ENCODE data around the gene GPR84. TPM values are rescaled to one million over a fixed set of nuclear protein-coding genes. Genes with fewer than 3 reads are reported as not detected.

GPR84 gene
- total and polyA plus RNA-seq, 2 of the 13 experiments (the other 11 are each of a cell fraction or from before 2014, with no cell fraction given) = not detected

DNA sequence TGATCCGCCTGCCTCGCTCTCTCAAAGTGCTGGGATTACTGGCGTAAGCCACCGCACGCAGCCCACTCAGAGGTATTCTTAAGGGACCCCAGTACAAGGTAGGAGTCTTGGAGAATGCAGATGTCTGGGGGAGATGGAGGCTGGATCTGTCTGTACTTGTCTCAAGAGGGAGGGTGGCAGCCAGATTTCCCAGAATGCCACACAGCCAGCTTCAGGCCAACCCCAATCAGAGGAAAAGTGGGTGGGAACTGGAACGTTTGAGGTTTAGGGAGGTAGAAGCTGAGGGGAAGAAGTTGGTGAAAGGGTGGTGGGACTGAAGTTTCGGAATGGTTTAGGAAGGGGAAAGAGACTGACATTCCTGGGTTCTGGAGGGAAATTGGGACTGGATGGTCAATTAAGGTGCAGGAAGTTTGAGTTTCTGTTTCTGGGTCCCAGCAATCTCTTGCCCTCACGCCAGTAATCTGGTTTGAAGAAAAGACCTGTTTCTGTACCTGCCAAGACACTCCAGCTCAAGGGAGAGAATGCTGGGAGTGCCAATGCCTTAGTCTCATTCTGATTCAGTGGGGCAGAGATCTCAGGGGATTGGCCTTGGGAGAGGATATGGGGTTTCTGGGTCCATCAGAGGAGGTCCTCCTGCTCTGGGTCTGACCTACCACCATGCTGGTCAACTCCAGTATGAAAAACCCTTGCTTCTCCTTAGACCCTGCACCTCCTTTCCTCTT, 28.4 kb upstream of the GPR84 start (continued):
- TF ChIP-seq, protein P1, sequence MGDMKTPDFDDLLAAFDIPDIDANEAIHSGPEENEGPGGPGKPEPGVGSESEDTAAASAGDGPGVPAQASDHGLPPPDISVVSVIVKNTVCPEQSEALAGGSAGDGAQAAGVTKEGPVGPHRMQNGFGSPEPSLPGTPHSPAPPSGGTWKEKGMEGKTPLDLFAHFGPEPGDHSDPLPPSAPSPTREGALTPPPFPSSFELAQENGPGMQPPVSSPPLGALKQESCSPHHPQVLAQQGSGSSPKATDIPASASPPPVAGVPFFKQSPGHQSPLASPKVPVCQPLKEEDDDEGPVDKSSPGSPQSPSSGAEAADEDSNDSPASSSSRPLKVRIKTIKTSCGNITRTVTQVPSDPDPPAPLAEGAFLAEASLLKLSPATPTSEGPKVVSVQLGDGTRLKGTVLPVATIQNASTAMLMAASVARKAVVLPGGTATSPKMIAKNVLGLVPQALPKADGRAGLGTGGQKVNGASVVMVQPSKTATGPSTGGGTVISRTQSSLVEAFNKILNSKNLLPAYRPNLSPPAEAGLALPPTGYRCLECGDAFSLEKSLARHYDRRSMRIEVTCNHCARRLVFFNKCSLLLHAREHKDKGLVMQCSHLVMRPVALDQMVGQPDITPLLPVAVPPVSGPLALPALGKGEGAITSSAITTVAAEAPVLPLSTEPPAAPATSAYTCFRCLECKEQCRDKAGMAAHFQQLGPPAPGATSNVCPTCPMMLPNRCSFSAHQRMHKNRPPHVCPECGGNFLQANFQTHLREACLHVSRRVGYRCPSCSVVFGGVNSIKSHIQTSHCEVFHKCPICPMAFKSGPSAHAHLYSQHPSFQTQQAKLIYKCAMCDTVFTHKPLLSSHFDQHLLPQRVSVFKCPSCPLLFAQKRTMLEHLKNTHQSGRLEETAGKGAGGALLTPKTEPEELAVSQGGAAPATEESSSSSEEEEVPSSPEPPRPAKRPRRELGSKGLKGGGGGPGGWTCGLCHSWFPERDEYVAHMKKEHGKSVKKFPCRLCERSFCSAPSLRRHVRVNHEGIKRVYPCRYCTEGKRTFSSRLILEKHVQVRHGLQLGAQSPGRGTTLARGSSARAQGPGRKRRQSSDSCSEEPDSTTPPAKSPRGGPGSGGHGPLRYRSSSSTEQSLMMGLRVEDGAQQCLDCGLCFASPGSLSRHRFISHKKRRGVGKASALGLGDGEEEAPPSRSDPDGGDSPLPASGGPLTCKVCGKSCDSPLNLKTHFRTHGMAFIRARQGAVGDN (CRISPR knock-in tag; IDR thresholded peaks at IDR 0.05) = no peak
- TF ChIP-seq HMGXB3 (CRISPR knock-in tag; IDR thresholded peaks at IDR 0.05; ENCODE audit: borderline replicate concordance) (no peak), ZNF263 (CRISPR knock-in tag; IDR thresholded peaks at IDR 0.05) (no peak), ZNF142 (CRISPR knock-in tag; IDR thresholded peaks at IDR 0.05) (no peak)
- TF ChIP-seq, protein P2, sequence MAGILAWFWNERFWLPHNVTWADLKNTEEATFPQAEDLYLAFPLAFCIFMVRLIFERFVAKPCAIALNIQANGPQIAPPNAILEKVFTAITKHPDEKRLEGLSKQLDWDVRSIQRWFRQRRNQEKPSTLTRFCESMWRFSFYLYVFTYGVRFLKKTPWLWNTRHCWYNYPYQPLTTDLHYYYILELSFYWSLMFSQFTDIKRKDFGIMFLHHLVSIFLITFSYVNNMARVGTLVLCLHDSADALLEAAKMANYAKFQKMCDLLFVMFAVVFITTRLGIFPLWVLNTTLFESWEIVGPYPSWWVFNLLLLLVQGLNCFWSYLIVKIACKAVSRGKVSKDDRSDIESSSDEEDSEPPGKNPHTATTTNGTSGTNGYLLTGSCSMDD (CRISPR knock-in tag; IDR thresholded peaks at IDR 0.05) = no peak
